Measurements from ENCODE around the gene SLC27A3. TPM values are rescaled to one million over a fixed set of nuclear protein-coding genes. Genes with fewer than 3 reads are reported as not detected.

SLC27A3 gene
- total RNA-seq, 3 donors from 2014 or later = 23.0 to 36.2 (median 31.5) TPM

DNA sequence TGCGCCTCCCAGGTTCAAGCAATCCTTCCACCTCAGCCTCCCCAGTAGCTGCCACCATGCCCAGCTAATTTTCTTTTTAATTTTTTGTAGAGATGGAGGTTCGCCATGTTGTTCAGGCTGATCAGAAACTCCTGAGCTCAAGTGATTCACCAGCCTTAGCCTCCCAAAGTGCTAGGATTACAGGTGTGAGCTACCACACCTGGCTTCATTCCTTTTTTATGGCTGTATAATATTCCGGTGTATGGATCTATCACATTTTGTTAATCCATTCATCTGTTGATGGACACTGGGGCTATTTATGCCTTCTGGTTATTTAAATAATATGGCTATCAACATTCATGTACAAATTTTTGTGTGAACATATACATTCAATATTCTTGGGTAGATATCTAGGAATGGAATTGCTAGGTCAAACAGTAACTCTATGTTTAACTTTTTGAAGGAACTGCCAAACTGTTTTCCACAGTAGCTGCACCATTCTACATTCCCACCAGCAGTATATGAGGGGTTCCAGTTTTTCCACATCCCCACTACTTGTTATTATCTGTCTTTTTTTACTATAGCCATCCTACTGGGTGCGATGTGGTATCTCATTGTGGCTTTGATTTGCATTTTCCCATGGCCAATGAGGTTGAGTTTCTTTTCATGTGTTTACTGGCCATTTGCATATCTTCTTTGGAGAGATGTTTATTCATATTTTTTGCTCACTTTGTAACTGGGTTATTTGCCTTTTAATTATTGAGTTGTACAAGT is 11.0 kb downstream of the SLC27A3 start:
- Histone ChIP-seq H3K36me3 (no peaks in the 10 kb centered on the region), H3K9me3 (no peaks in the 10 kb centered on the region), H3K4me3 (no peak overlapping the region), H3K4me1 (peaks cover 0 to 6% of the 10 kb centered on the region in 2 donors), H3K27ac (no peak overlapping the region), H3K27me3 (no peaks in the 10 kb centered on the region)
- no peak for DNase-seq (ENCODE audit: low spot score in 2 of 2)
- TF ChIP-seq, protein P1, sequence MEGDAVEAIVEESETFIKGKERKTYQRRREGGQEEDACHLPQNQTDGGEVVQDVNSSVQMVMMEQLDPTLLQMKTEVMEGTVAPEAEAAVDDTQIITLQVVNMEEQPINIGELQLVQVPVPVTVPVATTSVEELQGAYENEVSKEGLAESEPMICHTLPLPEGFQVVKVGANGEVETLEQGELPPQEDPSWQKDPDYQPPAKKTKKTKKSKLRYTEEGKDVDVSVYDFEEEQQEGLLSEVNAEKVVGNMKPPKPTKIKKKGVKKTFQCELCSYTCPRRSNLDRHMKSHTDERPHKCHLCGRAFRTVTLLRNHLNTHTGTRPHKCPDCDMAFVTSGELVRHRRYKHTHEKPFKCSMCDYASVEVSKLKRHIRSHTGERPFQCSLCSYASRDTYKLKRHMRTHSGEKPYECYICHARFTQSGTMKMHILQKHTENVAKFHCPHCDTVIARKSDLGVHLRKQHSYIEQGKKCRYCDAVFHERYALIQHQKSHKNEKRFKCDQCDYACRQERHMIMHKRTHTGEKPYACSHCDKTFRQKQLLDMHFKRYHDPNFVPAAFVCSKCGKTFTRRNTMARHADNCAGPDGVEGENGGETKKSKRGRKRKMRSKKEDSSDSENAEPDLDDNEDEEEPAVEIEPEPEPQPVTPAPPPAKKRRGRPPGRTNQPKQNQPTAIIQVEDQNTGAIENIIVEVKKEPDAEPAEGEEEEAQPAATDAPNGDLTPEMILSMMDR (IDR thresholded peaks at IDR 0.05) = no peak
- no peak for TF ChIP-seq POLR2AphosphoS5 (IDR thresholded peaks at IDR 0.05)
- no peak for TF ChIP-seq POLR2A (IDR thresholded peaks at IDR 0.05)
- intact Hi-C loops (cut with DNase I; ENCODE audit: low total_unique reads) = no loop called here

- intact Hi-C loops (cut with DNase I; ENCODE audit: low total_unique reads) = loop anchor here (10.0 kb wide), 1 partner anchor 185 kb away; the partner anchor contains the start of gene JTB
- peak overlapping the region; percentile 14 to 59 (median 35) for H3K4me3 ChIP-seq
Measured at GRCh38 chr1:153789478-153790034, 14.3 kb downstream of the SLC27A3 start.

GRCh38 chr1:153790313-153790965 is 15.2 kb downstream of the SLC27A3 start:
- no peaks in the 10 kb centered on the region for H3K36me3 ChIP-seq
- peak overlapping the region; percentile 14 to 59 (median 35) for H3K4me3 ChIP-seq
- H3K27ac ChIP-seq = peak overlapping the region; percentile 80 to 93
- intact Hi-C loops (cut with DNase I; ENCODE audit: low total_unique reads) = loop anchor here (10.0 kb wide), 1 partner anchor 184 kb away; the partner anchor contains the start of gene JTB
- H3K9me3 ChIP-seq = no peaks in the 10 kb centered on the region
- peaks cover 0 to 6% of the 10 kb centered on the region in 2 donors for H3K4me1 ChIP-seq
- H3K27me3 ChIP-seq = no peaks in the 10 kb centered on the region
- DNase-seq (ENCODE audit: low spot score in 2 of 2) = peak in 1 of 2 donors; percentile 68
- TF ChIP-seq POLR2AphosphoS5 (IDR thresholded peaks at IDR 0.05) (peak in 2 of 3 donors; percentile 57 to 58), POLR2A (IDR thresholded peaks at IDR 0.05) (no peak)

More at GRCh38 chr1:153789478-153790034, 14.3 kb downstream of the SLC27A3 start:
- Histone ChIP-seq H3K9me3 (no peaks in the 10 kb centered on the region), H3K27ac (peak overlapping the region; percentile 80 to 93), H3K4me1 (peaks cover 0 to 6% of the 10 kb centered on the region in 2 donors), H3K27me3 (no peaks in the 10 kb centered on the region), H3K36me3 (no peaks in the 10 kb centered on the region)
- DNase-seq (ENCODE audit: low spot score in 2 of 2) = no peak
- TF ChIP-seq POLR2A (IDR thresholded peaks at IDR 0.05) = no peak
- TF ChIP-seq, protein P1 (IDR thresholded peaks at IDR 0.05) = no peak
- TF ChIP-seq POLR2AphosphoS5 (IDR thresholded peaks at IDR 0.05) = no peak

DNA sequence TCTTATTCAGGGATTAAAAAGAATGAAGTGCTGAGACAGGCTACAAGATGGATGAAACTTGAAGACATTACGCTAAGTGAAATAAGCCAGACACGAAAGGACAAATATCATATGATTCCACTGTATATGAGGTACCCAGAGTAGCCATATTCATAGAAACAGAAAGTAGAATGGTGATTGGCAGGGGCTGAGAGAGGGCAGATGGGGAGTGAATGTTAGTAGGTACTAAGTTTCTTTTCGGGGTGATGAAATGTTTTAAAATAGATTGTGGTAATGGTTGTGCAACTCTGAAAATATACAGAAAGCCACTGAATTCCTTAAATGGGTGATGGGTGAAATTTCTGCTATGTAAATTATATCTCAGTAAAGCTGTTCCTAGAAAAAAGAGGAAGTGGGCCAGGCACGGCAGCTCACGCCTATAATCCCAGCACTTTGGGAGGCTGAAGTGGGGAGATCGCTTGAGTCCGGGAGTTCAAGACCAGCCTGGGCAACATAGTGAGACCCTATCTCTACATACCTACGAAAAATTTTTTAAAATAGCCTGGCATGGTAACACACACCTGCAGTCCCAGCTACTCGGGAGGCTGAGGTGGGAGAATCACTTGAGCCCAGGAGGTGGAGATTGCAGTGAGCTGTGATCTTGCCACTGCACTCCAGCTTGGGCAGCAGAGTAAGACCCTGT is 15.9 kb downstream of the SLC27A3 start:
- TF ChIP-seq POLR2AphosphoS5 (IDR thresholded peaks at IDR 0.05) (no peak), POLR2A (IDR thresholded peaks at IDR 0.05) (no peak)
- TF ChIP-seq, protein P1 (IDR thresholded peaks at IDR 0.05) = no peak
- Histone ChIP-seq H3K4me3 (peak overlapping the region; percentile 14 to 59 (median 35)), H3K36me3 (no peaks in the 10 kb centered on the region), H3K4me1 (peaks cover 0 to 6% of the 10 kb centered on the region in 2 donors), H3K27ac (peak overlapping the region; percentile 80 to 93), H3K9me3 (no peaks in the 10 kb centered on the region), H3K27me3 (no peaks in the 10 kb centered on the region)
- intact Hi-C loops (cut with DNase I; ENCODE audit: low total_unique reads) = loop anchor here (10.0 kb wide), 1 partner anchor 184 kb away; the partner anchor contains the start of gene JTB
- DNase-seq (ENCODE audit: low spot score in 2 of 2) = no peak

GRCh38 chr1:153791648-153792253 is 16.5 kb downstream of the SLC27A3 start:
- no peak for TF ChIP-seq POLR2AphosphoS5 (IDR thresholded peaks at IDR 0.05)
- TF ChIP-seq, protein P1 (IDR thresholded peaks at IDR 0.05) = no peak
- no peak for TF ChIP-seq POLR2A (IDR thresholded peaks at IDR 0.05)

More at GRCh38 chr1:153791648-153792253, 16.5 kb downstream of the SLC27A3 start:
- H3K27ac ChIP-seq = peak overlapping the region in 1 of 2 donors; percentile 93
- H3K27me3 ChIP-seq = no peaks in the 10 kb centered on the region
- no peak for DNase-seq (ENCODE audit: low spot score in 2 of 2)
- intact Hi-C loops (cut with DNase I; ENCODE audit: low total_unique reads) = loop anchor here (10.0 kb wide), 1 partner anchor 183 kb away; the partner anchor contains the start of gene JTB
- H3K4me1 ChIP-seq = peaks cover 0 to 6% of the 10 kb centered on the region in 2 donors
- no peak overlapping the region for H3K4me3 ChIP-seq
- H3K36me3 ChIP-seq = no peaks in the 10 kb centered on the region
- no peaks in the 10 kb centered on the region for H3K9me3 ChIP-seq
